SK-N-MC (cell line): ENCODE measurements around the gene HGS.

Experiments used
- EZH2 ChIP-seq: fragments of 200-600 bp; sonication (generic); IDR thresholded peaks from one replicate; pipeline ENCODE4 v1.6.1; 2017; ENCODE audit warnings: antibody characterized with exemption
- POLR2AphosphoS5 ChIP-seq: IDR thresholded peaks from 2 replicates; pipeline ENCODE4 v1.6.1; 2012; ENCODE audit warnings: mild to moderate bottlenecking, low read depth, low read length, borderline replicate concordance

- TF ChIP-seq EZH2 (no peak), POLR2AphosphoS5 (no peak)
Measured at GRCh38 chr17:81660441-81660840, 23.4 kb upstream of the HGS start.
